HG02571 (cell line): ENCODE measurements around the gene SFI1.

Source experiments
- ATAC-seq: cut with Tn5 transposase; IDR thresholded peaks from one replicate; pipeline ENCODE4 v1.9.1; 2021; ENCODE audit warnings: mild to moderate bottlenecking, moderate library complexity; ENCODE audit not compliant: unreplicated experiment

SFI1 gene

DNA sequence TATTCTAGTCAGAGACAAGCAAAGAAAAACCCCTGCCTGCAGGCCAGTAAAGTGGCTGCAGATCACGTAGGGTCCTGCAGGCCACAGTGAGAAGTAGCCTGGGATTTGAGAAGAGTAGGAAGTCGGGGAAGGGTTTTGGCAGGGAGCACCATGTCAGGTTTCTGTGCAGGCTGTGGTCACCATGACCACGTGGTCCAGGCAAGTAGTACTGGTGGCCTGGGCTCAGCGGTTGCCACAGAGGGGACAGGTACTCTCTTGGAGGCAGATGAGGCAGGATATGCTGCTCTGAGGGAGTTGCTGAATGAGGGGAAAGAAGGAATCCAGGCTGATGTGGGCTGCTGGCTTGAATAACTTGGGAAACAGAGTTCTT, 119.1 kb downstream of the SFI1 start:
- ATAC-seq: no peak

DNA sequence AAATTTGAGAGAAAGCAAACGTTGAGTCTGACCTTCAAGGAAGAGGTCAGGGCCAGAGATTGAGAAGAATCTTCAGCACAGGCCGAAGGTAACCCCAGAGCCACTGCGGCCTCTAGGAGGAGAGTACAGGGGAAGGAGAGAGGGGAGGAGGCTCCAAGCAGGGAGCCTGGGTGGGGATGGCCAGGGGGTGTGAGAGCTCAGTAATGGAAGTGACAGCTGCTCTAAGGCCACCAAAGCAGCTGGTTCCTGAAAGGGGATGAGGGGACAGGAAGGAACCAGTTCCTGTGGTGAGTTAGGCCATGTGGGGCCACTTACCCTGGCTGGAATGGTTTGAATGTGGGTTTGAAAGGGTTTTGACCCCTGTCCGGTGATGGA, 119.6 kb downstream of the SFI1 start:
- peak; percentile 4 for ATAC-seq

GRCh38 chr22:31616315-31616980, 120.1 kb downstream of the SFI1 start:
- peak; percentile 77 for ATAC-seq

- ATAC-seq: no peak
These were observed 121.7 kb downstream of the SFI1 start for GRCh38 chr22:31618057-31618456.

DNA sequence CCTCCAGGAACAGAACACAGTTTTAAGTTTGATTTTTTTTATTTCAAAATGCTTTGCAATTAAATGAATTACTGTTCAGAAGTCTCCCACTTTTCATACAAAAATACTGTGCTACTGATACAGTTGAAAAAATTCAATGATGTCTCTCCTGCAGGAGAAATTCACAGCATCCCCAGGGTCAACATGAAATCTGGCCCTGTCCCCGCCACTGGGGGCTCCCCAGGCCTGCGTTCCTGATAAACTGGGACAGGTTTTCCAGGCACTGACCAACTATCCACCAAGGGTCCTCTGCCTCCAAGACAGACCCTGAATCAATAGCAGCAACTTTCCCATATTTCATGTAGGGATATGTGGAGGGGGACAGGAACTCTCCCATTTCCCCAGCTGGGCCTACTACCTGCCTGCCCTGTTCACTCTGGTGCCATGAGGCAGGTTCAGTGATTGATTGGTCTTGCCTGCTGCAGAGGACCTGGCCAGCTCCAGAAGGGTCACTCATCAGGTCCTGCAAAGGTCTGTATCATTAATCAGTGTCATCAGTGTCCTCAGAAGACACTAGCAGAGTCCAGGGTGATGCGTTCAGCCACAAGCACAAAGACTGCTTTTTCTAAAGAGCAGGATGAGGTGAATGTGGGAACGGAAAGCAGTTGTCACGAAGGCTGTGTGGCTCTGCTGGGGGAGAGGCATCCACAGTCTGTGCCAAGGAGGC, 122.3 kb downstream of the SFI1 start:
- no peak for ATAC-seq

- ATAC-seq: no peak
These were observed 123.4 kb downstream of the SFI1 start for GRCh38 chr22:31619611-31620300.

DNA sequence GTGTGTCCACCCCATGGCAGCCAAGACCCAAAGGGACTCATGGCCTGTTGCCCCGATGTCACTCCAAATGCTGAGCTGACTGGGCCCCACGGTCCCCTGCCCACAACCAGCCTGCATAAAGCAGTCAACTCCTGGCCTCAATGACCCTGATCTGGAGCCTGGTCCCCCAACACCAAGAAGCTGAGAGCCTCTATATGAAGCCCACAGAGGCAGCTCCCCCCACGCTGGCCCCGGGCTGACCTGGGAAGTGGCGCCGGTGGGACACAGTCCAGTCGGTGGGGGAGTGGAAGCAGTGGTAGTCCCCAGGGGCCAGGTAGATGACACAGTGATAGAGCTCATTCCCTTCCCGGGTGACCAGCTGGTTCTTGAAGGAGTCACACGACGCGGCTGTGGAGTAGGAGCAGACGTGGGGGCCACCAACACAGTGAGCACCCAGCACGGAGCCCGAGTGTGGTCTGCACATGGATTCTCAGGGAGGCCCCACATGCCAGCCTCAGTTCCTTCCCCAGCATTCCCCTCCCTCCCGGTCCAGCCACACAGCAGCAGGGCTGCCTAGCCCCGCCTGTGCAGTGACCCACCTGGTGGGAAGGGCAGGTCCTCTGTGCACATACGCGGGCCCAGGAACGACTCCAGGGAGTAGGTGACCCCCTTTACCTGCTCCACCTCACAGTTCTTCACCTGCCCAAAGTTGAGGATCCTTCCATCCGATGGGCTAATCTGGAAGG, 124.6 kb downstream of the SFI1 start:
- ATAC-seq: no peak

DNA sequence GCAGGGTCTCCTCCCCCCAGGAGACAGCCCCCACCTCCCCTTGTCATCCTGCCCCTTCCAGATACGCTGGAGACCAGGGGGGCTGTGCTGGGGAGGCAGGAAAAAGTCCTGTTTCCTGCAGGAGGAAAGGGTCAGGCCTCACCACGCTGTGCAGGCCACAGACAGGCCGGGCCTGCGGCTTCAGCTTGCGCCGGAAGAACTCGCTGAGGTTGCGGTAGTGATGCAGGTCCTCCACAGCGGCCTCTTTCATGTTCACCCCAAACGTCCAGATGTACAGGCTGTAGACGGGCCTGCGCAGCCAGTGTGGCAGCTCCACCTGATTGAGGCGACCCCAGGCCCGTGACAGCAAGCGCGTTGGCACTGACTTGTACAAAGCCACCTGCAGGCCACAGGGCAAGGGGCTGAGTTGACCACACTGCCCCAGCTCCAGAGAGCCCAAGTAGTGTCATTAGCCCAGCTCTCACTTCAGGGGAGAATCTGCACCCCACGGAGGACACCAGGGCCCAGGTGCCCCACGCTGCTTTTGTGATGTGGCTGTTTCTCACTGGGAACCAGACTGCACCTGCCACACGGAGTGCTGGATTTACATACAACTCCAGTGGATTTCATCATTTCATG, 125.3 kb downstream of the SFI1 start:
- ATAC-seq: no peak

DNA sequence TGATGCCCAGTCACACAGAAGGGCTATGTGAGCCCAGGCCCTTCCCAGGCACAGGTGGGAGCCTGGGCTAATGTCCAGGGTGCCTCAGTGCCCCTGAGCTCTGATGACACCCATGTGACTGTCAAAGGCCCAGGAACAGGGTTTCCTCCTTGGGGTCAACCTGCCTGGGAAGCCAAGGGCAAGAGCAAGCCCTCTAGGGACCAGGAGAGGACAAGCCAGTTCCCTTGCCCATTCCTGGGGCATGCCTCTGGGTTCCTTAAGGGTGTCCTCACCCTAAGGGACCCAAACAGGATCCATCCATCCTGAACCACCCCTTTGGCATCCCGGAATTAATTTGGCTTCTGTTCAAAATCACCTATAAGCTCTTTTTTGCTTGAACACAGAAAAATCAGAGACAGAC, 126.6 kb downstream of the SFI1 start:
- no peak for ATAC-seq

- no peak for ATAC-seq
These were observed 127.4 kb downstream of the SFI1 start for GRCh38 chr22:31623592-31624304.

- no peak for ATAC-seq
These were observed 128.9 kb downstream of the SFI1 start for GRCh38 chr22:31625257-31625640.

GRCh38 chr22:31625661-31626426, 129.5 kb downstream of the SFI1 start:
- ATAC-seq: no peak

- ATAC-seq: no peak
These were observed 130.3 kb downstream of the SFI1 start for GRCh38 chr22:31626427-31627150.

DNA sequence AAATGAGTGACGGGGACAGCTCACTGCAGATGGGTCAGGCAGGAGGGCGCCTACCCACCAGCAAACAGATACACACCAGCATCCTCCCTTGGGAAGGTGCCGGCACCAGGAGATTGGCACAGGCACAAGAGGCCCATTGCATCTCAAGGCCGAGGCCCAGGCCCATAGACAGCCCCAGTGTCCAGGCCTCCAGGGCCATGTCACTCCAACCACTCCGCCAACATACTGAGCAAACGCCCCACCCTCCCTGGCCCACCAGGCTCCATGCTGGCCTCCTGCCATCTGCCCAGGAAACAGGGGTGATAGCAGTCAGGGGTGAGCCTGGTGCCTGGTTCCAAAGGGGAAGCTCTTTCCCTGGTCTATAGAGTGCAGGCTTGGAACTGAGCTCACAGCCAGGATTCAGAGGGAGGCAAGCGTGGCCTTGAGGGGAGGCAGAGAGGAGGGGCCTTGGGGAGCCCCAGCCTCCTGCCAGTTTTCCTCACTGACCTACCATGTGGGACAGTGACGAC, 130.9 kb downstream of the SFI1 start:
- ATAC-seq: no peak

DNA sequence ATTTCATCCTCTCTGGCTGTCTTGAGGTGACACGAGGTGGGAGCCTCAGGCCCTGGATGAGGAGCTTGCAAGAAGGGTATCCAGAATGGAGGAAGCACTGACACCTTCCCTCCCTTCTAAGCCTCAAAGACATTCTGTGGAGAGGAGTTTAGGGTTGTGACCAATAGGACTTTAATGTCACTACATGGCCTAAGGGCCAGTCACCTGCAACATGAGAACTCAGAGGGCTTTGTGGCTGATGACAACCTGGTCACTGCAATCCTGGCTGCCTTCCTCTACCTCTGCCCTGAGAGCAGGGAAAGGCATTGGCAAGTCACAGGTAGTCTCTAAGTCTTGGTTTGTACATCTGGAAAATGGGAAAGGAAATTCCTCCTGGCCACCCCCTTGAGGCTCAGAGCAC, 132.0 kb downstream of the SFI1 start:
- no peak for ATAC-seq

GRCh38 chr22:31628969-31629708, 132.8 kb downstream of the SFI1 start:
- no peak for ATAC-seq

- no peak for ATAC-seq
These were observed 133.4 kb downstream of the SFI1 start for GRCh38 chr22:31629741-31630184.
